HG03159 (cell line): ENCODE results near the gene NFATC2.
"Not testable (repeated sequence)": the region's sequence is repeated elsewhere in the genome, so short reads cannot be mapped to it uniquely, and the experiment has no call there.

Experiments
- ATAC-seq: cut with Tn5 transposase; IDR thresholded peaks from one replicate; pipeline ENCODE4 v1.9.1; 2021; ENCODE audit warnings: mild to moderate bottlenecking, moderate library complexity; ENCODE audit not compliant: unreplicated experiment

NFATC2 gene

DNA sequence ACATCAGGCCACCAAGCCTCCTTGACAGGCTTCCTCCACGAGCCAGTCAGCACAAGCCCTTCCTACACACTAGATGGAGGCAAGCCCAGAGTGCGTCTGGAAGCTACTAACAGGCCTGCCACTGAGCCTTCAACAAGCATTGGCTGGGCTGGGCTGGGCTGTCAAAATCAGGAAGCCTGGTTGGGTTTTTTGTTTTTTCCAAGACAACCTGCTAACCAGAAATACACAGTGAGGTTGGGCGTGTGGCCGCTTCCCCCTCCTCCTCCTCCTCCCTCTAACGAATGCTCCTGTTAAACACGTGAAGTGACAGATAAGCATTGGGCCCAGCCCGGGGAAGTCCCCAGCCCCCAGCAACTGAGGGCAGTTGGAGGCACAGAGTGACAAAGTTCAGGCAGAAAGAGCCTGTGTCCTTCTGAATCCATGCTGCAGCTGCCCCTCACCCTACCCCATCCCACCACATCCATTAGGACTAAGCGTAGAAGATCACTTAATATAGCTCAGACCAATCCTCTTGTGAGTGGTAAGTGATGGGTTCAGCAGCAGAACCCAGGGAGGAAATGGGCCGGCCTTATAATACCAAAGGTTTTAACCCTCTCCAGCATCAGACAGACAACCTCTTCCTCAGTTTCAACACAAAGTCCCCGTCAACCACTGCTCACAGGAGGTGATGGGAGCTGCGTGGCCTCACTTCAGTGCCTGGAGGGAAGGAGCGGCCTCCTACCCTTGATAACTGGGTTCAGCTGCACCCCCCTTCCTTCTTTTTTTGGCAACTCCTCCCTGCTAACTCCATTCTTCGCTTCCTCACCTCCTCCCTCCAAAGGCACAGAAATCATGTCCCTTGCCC lies 1.1 kb downstream of the NFATC2 start:
- ATAC-seq, result peak; percentile 40

- no peak for ATAC-seq
Observed at GRCh38 chr20:51540580-51540979, 1.9 kb downstream of the NFATC2 start.

- ATAC-seq, result not testable (repeated sequence)
Observed at GRCh38 chr20:51540074-51540473, 2.4 kb downstream of the NFATC2 start.

GRCh38 chr20:51536116-51537069 lies 6.1 kb downstream of the NFATC2 start:
- ATAC-seq, result no peak

GRCh38 chr20:51535674-51536073 lies 6.8 kb downstream of the NFATC2 start:
- no peak for ATAC-seq

GRCh38 chr20:51535075-51535386 lies 7.5 kb downstream of the NFATC2 start:
- ATAC-seq, result no peak

DNA sequence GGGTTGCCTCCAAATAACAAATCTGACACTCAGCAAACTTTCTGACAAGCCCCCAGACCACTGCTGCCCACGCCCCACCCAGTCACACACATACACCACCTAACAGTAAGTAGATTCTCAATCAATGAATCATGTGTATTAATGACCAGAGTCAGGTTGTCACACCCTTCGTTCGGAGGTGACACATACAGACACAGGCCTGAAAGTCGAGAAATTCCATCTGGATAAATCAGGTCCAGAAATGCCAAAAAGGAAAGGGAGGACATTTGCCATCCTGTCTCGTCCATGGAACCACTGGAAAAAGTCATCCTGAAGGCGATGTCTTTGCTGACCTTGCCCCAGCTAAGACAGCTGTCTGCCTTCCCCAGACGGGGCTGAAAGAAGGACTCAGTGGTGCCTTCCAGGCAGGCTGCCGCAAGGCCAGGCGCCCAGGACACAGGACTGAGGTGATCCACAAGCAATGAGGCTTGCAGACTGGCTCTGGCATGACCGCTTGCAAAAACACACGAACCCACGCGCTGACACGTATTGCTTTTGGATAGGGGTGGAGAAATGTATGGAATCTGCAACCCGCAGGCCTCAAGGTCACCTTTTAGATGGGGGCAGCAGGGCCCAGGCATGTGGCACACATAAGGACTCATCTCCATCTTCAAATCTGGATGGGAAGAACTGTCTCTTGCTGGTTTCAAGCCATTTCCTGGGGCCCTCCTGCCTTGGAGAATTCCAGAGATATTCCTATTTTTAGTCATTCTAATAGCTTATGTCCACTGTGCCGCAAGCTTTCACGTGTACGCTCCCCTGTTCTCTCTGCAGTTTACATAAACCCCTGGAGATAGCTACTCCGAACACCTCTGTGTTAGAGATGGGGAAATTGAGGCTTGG lies 9.0 kb downstream of the NFATC2 start:
- ATAC-seq, result no peak

GRCh38 chr20:51532577-51533191 lies 9.8 kb downstream of the NFATC2 start:
- ATAC-seq, result no peak

DNA sequence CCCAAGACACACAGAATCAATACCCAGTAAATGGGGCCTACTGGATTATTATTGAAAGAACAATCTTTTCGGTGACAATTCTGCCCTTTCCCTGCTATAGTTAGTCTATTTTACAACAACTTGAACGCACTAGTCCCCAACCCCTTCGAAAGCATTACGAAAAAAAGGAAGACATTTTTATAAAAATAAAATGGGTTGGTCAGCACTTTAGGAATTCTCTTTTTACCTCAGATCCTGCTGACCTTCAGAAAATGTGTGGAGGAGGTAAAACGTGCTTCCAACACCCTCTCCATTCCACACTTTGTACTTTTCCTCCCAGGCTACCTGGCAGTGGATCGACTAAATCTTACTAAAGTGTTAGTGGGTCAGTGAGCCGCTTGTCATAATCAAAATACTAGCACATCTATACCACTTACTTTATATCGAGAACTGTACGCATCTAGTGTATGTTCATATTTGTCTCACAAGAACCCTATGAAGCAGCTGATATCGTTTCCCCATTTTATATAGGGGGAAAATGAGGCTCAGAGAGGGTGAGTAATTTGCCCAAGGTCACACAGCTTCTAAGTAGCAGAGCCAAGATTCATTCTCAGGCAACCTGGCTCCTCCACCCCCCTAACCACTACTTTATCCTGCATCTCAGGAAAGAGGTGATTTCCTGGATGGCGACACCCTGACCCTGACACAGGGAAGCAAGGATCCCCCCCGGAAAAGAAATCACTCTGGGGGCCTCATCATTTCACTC lies 10.6 kb downstream of the NFATC2 start:
- no peak for ATAC-seq

DNA sequence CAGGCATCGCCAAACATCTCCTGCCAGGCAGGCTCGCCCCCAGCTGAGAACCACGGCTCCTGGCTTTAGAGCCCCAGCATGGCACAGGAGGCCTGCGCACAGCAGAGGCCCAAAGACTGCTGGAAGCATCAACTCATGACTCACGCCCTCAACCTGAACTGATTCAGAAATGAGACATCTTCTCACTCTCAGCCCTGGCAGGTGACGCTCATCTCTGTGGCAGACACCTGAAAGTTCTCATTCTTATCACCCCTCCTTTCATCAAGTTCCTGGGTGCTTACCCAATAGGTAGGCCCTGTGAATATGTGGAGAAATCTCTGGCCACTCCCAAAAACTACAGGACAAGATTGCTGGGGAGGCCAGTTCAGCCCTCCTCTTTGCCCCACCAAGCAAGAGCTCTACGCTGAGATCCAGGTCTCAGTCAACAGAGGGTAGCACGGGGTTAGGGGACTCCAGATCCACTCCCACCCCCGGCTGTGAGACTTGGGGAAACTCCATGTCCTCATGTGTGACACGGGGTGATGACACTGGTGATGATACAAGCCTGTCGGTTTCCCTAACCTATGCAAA lies 11.3 kb downstream of the NFATC2 start:
- ATAC-seq, result peak; percentile 52

- no peak for ATAC-seq
Observed at GRCh38 chr20:51529758-51530157, 12.8 kb downstream of the NFATC2 start.

DNA sequence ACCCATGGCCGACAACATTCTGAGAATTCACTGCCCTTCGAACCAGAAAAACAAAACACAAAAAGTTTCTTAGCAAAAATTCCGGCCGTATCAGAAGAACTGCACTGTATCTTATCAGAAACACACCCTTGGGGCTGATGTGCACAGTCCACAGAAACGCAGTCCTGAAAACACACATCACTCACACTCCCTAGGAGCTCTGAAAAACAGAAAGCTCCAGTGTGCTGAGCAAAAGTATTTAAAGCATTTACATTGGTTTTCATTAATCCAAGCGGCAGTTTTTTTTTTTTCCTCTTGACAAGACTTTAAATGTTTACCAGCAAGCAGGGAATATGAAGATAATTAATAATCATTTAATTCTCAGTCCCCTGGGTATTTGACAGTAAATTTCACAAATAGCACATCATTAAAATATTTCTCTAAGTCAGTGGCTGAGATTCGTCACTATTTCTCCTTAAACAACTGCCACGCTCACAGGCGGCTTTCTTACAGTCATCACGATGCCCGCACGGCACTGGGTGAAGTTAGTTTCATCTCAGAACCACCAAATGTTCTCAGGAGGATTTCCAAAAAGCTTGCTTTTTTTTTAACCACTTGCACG lies 13.3 kb downstream of the NFATC2 start:
- ATAC-seq, result no peak

GRCh38 chr20:51528263-51529027 lies 14.1 kb downstream of the NFATC2 start:
- ATAC-seq, result no peak

GRCh38 chr20:51526754-51527153 lies 15.8 kb downstream of the NFATC2 start:
- no peak for ATAC-seq

DNA sequence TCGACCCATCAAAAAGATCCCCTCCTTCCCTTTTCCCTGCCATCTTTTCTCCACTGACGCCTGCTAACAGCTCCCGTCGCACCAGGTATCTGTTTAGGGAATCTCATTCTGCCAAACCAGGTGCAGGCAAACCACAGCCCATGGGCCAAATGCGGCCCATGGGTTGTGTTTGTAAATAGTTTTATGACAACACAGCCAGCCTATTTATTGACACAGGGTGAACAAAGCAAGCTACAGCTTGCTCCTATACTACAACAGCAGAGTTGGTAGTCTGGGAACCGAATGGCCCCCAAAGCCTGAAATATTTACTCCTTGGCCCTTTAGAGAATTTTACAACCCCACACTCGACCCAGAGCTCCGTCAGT lies 16.4 kb downstream of the NFATC2 start:
- ATAC-seq, result no peak

DNA sequence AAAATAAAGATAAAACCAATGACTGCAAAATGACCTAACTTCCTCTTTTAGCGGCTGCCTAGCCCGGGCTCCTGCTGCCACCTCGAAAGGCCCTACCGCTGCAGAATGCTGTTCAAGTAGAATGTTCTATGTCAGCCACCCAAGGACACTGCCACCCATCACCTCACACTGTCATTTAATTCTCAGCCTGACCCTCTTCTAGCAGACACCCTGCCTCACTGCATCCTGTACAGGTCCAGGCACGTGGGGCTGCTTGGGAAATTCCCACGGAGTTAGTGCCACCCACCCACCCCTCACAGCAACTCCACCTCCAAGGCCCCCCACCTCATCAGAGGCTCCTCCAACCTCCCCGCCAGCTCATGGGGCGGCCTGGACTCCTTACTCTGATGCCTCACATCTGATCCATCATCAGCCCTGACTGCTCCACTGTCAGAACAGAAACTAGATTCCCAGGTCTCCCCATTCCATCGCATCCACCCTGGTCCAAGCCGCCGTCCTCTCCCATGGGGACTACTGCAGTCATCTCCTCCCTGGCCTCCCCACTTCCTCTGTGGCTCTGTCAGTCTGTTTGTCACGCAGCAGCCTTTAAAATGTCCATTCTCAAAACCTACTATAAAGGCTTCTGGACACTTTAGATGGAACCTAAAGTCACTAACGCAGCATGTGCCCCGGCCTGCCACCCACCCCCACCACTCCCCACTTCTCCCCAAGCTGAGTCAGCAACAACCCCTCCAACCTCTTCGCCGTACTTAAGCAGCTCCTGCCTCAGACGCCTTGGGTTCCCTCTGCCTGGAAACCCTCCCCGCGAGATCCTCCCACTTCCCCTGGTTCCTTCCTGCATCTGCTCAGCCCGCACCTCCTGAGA lies 17.0 kb downstream of the NFATC2 start:
- ATAC-seq, result no peak

GRCh38 chr20:51523276-51524013 lies 19.1 kb downstream of the NFATC2 start:
- ATAC-seq, result no peak
